WERI-Rb-1 (cell line): ENCODE results near the gene PRDM9.
"Not testable (repeated sequence)": the region's sequence is repeated elsewhere in the genome, so short reads cannot be mapped to it uniquely, and the experiment has no call there.

Experiments
- DNase-seq: peaks from one replicate; pipeline ENCODE4 v3.0.0-alpha.2; 2020
- H3K27ac ChIP-seq: fragments of 250-450 bp; sonication (Bioruptor Pico); 2 replicates; pipeline ENCODE4 v1.5.1; 2020; ENCODE audit warnings: mild to moderate bottlenecking, moderate library complexity
- H3K27me3 ChIP-seq: fragments of 250-450 bp; sonication (Bioruptor Pico); 2 replicates; pipeline ENCODE4 v1.5.1; 2021; ENCODE audit warnings: mild to moderate bottlenecking, low read depth, moderate library complexity; ENCODE audit not compliant: insufficient read depth, severe bottlenecking
- H3K36me3 ChIP-seq: fragments of 250-450 bp; sonication (Bioruptor Pico); 2 replicates; pipeline ENCODE4 v1.5.1; 2020; ENCODE audit warnings: mild to moderate bottlenecking, moderate library complexity
- H3K4me3 ChIP-seq: 2 replicates; pipeline ENCODE4 v1.5.1; 2011; ENCODE audit warnings: low read depth, mild to moderate bottlenecking, control low read depth, low read length
- H3K9me3 ChIP-seq: fragments of 250-450 bp; sonication (Bioruptor Pico); 2 replicates; pipeline ENCODE4 v1.5.1; 2021; ENCODE audit warnings: mild to moderate bottlenecking, moderate library complexity; ENCODE audit not compliant: severe bottlenecking
- CTCF ChIP-seq: IDR thresholded peaks from 2 replicates; pipeline ENCODE4 v1.5.1; 2011; ENCODE audit warnings: low read depth, mild to moderate bottlenecking, control low read depth, inconsistent platforms, low read length

PRDM9 gene

GRCh38 chr5:23484096-23484495 is 23.3 kb upstream of the PRDM9 start:
- Histone ChIP-seq H3K27ac (no peak overlapping the region), H3K36me3 (no peaks in the 10 kb centered on the region), H3K27me3 (no peaks in the 10 kb centered on the region), H3K4me3 (no peak overlapping the region), H3K9me3 (no peaks in the 10 kb centered on the region)
- DNase-seq: no peak
- no peak for TF ChIP-seq CTCF

GRCh38 chr5:23486227-23486626 is 21.2 kb upstream of the PRDM9 start:
- DNase-seq, H3K36me3 ChIP-seq, H3K27ac ChIP-seq, H3K9me3 ChIP-seq, H3K27me3 ChIP-seq, H3K4me3 ChIP-seq: not testable (repeated sequence)

GRCh38 chr5:23490993-23491392 is 16.4 kb upstream of the PRDM9 start:
- no peak overlapping the region for H3K4me3 ChIP-seq

GRCh38 chr5:23494558-23494957 is 12.9 kb upstream of the PRDM9 start:
- TF ChIP-seq CTCF: no peak
- H3K9me3 ChIP-seq: no peaks in the 10 kb centered on the region
- DNase-seq: no peak
- H3K4me3 ChIP-seq: no peak overlapping the region
- no peak overlapping the region for H3K27ac ChIP-seq
- no peaks in the 10 kb centered on the region for H3K27me3 ChIP-seq
- H3K36me3 ChIP-seq: no peaks in the 10 kb centered on the region

More at GRCh38 chr5:23490993-23491392, 16.4 kb upstream of the PRDM9 start:
- no peak overlapping the region for H3K27ac ChIP-seq
- no peaks in the 10 kb centered on the region for H3K36me3 ChIP-seq
- H3K9me3 ChIP-seq: no peaks in the 10 kb centered on the region
- no peak for TF ChIP-seq CTCF
- no peaks in the 10 kb centered on the region for H3K27me3 ChIP-seq
- no peak for DNase-seq

- no peak for DNase-seq
- TF ChIP-seq CTCF: no peak
- H3K36me3 ChIP-seq: no peaks in the 10 kb centered on the region
- H3K4me3 ChIP-seq: no peak overlapping the region
- H3K27ac ChIP-seq: no peak overlapping the region
- H3K9me3 ChIP-seq: no peaks in the 10 kb centered on the region
- no peaks in the 10 kb centered on the region for H3K27me3 ChIP-seq
These were observed 10.8 kb upstream of the PRDM9 start for GRCh38 chr5:23496576-23496975.

GRCh38 chr5:23506329-23507236 is 826 bp upstream of the PRDM9 start:
- no peaks in the 10 kb centered on the region for H3K27me3 ChIP-seq
- peak overlapping the region; percentile 39 for H3K4me3 ChIP-seq
- H3K36me3 ChIP-seq: no peaks in the 10 kb centered on the region
- H3K27ac ChIP-seq: peak overlapping the region; percentile 28
- peak; percentile 58 for TF ChIP-seq CTCF
- peak; percentile 58 for DNase-seq
- no peaks in the 10 kb centered on the region for H3K9me3 ChIP-seq

- H3K36me3 ChIP-seq, H3K4me3 ChIP-seq, H3K27ac ChIP-seq, H3K27me3 ChIP-seq, DNase-seq, H3K9me3 ChIP-seq: not testable (repeated sequence)
These were observed 3.0 kb downstream of the PRDM9 start for GRCh38 chr5:23510434-23510833.
